IgD-negative memory B cell (primary cell): ENCODE results near the gene TMEM86B. TPM values are rescaled to one million over a fixed set of nuclear protein-coding genes. Genes with fewer than 3 reads are reported as not detected.

Source experiments
- H3K27ac Mint-ChIP-seq, 3 donors: one replicate each; pipeline ENCODE4 v1.8.0; 2020 to 2022; ENCODE audit warnings: mild to moderate bottlenecking in 3 of 3, mixed read lengths in 3 of 3, moderate library complexity in 1 of 3
- H3K27me3 Mint-ChIP-seq: one replicate; pipeline ENCODE4 v1.8.0; 2021; ENCODE audit warnings: mixed read lengths
- H3K36me3 Mint-ChIP-seq: one replicate; pipeline ENCODE4 v1.8.0; 2020; ENCODE audit warnings: mild to moderate bottlenecking, mixed read lengths
- H3K4me1 Mint-ChIP-seq, 3 donors: one replicate each; pipeline ENCODE4 v1.8.0; 2020 to 2022; ENCODE audit warnings: mixed read lengths in 3 of 3, mild to moderate bottlenecking in 1 of 3
- H3K4me3 Mint-ChIP-seq, 4 donors: one replicate each; pipeline ENCODE4 v1.8.0; 2020 to 2022; ENCODE audit warnings: mild to moderate bottlenecking in 4 of 4, mixed read lengths in 4 of 4, moderate library complexity in 3 of 4
- H3K9me3 Mint-ChIP-seq, 3 donors: one replicate each; pipeline ENCODE4 v1.8.0; 2020 to 2021; ENCODE audit warnings: mixed read lengths in 3 of 3, mild to moderate bottlenecking in 1 of 3
- polyA plus RNA-seq: library from polyadenylated mRNA; unstranded; fragments of 300-500 nt; fragmentation: Illumina TruSeq; gene quantifications from one replicate; pipeline ENCODE4 v1.2.3, GENCODE V29; 2021

The TMEM86B gene
- polyA plus RNA-seq, 1 donor from 2014 or later, result 1.4 TPM

- Mint-ChIP-seq H3K27me3 (no peaks in the 10 kb centered on the region), H3K4me3 (peak overlapping the region; percentile 70 to 96 (median 92)), H3K9me3 (no peaks in the 10 kb centered on the region), H3K4me1 (peaks cover 46 to 56% (median 48%) of the 10 kb centered on the region in 3 donors), H3K27ac (peak overlapping the region; percentile 98 to 99 (median 98)), H3K36me3 (no peaks in the 10 kb centered on the region)
These were observed 22.9 kb upstream of the TMEM86B start for GRCh38 chr19:55251341-55252081.

DNA sequence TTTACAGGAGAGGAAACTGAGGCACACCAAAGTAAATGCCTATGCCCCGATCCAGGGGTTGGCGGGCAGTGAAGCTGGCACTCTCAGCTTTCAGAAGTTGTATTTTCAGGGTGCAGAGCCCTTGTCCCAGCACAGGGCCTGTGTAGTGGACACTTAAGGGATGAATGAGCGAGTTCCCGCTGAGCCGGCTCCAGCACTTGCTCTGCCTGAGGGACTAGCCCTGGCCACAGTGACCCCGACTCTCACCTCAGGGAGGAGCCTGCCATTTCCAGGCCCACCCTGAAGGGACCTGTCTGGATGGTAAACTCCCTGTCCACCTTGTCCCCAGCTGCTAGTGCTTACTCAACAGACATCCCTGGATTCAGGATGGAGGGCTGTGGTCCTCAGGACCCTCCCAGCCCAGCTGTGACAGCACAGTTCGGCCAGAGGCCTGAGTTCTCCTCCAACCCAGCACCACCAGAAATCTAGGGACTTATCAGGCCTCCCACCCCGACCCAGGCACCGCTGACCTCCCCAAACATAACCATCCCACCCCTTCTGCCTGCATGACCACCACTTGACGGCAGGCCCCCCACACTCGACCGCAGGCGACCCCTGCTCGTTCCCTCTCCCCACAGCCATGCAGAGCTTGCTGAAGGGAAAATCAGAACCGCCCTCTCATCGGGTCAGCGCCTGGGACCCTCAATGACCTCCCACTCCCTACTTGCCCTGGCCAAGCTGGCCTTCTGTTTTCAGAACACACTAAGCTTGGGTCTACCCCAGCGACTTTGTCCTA lies 21.9 kb upstream of the TMEM86B start:
- Mint-ChIP-seq H3K4me1 (peaks cover 36 to 46% (median 37%) of the 10 kb centered on the region in 3 donors), H3K27me3 (no peaks in the 10 kb centered on the region), H3K4me3 (peak overlapping the region in 3 of 4 donors; percentile 92 to 96 (median 93)), H3K27ac (peak overlapping the region in 2 of 3 donors; percentile 98 to 99), H3K9me3 (no peaks in the 10 kb centered on the region), H3K36me3 (no peaks in the 10 kb centered on the region)

DNA sequence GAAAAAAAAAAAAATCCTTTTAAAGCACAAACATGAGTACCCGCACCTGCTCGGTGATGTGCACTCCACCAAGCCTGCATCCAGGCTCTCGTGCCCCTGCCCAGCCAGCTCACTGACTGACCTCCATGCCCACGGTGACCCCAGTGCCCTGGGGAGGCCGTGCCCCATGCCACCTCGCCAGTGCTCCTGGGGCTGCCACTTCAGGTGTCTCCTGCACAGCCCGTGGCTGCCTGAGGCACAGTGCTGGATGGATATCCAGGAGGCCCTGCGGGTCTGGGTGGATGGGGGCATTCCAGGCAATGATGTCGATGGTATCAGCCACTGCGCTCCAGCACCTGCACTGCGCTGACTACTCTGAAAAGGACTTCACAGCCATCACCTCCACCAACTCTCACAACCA lies 21.3 kb upstream of the TMEM86B start:
- Mint-ChIP-seq H3K4me1 (peaks cover 33 to 42% (median 33%) of the 10 kb centered on the region in 3 donors), H3K9me3 (no peaks in the 10 kb centered on the region), H3K4me3 (no peak overlapping the region), H3K27ac (peak overlapping the region in 2 of 3 donors; percentile 23 to 53), H3K27me3 (no peaks in the 10 kb centered on the region), H3K36me3 (no peaks in the 10 kb centered on the region)

- Mint-ChIP-seq H3K36me3 (no peaks in the 10 kb centered on the region), H3K4me3 (peak overlapping the region in 2 of 4 donors; percentile 14 to 74), H3K4me1 (peaks cover 25 to 36% (median 33%) of the 10 kb centered on the region in 3 donors), H3K27ac (peak overlapping the region in 2 of 3 donors; percentile 60 to 82), H3K9me3 (no peaks in the 10 kb centered on the region), H3K27me3 (no peaks in the 10 kb centered on the region)
These were observed 20.1 kb upstream of the TMEM86B start for GRCh38 chr19:55248704-55249103.

DNA sequence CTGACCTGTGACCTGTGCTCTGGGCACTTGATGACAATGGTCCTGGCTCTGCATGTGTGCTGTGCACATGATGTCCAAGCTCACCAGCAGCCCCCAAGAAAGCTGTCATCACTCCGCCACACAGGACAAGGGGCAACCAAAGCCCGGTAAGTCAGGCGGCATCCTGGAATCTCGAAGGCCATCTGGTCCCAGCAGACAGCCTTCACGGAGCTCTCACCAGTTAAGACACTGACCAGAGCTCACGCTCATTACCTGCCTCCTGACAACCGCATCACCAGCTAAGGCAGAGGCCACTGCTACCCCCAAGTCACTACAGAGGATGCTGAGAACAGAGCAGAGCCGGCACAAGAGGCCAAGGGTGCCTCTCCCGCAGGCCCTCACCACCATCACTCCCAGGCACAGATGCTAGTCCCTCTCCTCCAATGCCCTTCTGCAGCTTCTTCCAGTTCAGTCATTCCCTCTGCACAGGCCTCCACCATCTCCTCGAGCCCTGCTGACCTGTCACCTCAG lies 19.7 kb upstream of the TMEM86B start:
- Mint-ChIP-seq H3K27ac (peak overlapping the region in 2 of 3 donors; percentile 60 to 82), H3K4me3 (peak overlapping the region in 2 of 4 donors; percentile 14 to 54)

GRCh38 chr19:55247621-55248099 lies 19.1 kb upstream of the TMEM86B start:
- Mint-ChIP-seq H3K9me3 (no peaks in the 10 kb centered on the region), H3K27ac (peak overlapping the region in 2 of 3 donors; percentile 60 to 82), H3K4me3 (no peak overlapping the region), H3K4me1 (peaks cover 22 to 29% (median 27%) of the 10 kb centered on the region in 3 donors), H3K27me3 (no peaks in the 10 kb centered on the region), H3K36me3 (no peaks in the 10 kb centered on the region)

More for the DNA sequence above, 19.7 kb upstream of the TMEM86B start:
- Mint-ChIP-seq H3K27me3 (no peaks in the 10 kb centered on the region), H3K9me3 (no peaks in the 10 kb centered on the region), H3K36me3 (no peaks in the 10 kb centered on the region), H3K4me1 (peaks cover 22 to 31% (median 28%) of the 10 kb centered on the region in 3 donors)

- no peaks in the 10 kb centered on the region for H3K27me3 Mint-ChIP-seq
- no peaks in the 10 kb centered on the region for H3K9me3 Mint-ChIP-seq
- peak overlapping the region in 1 of 3 donors; percentile 73 for H3K27ac Mint-ChIP-seq
- H3K4me3 Mint-ChIP-seq, result no peak overlapping the region
- H3K4me1 Mint-ChIP-seq, result peaks cover 19 to 26% (median 21%) of the 10 kb centered on the region in 3 donors
- H3K36me3 Mint-ChIP-seq, result no peaks in the 10 kb centered on the region
These were observed 18.2 kb upstream of the TMEM86B start for GRCh38 chr19:55246462-55247451.

- Mint-ChIP-seq H3K27ac (no peak overlapping the region), H3K36me3 (peaks cover 2% of the 10 kb centered on the region), H3K4me1 (peaks cover 7 to 15% (median 9%) of the 10 kb centered on the region in 3 donors), H3K4me3 (no peak overlapping the region), H3K27me3 (no peaks in the 10 kb centered on the region), H3K9me3 (no peaks in the 10 kb centered on the region)
These were observed 16.8 kb upstream of the TMEM86B start for GRCh38 chr19:55245236-55245904.

GRCh38 chr19:55244004-55244680 lies 15.6 kb upstream of the TMEM86B start:
- H3K9me3 Mint-ChIP-seq, result no peaks in the 10 kb centered on the region
- no peaks in the 10 kb centered on the region for H3K27me3 Mint-ChIP-seq
- H3K27ac Mint-ChIP-seq, result no peak overlapping the region
- H3K36me3 Mint-ChIP-seq, result peaks cover 2% of the 10 kb centered on the region
- no peak overlapping the region for H3K4me3 Mint-ChIP-seq
- H3K4me1 Mint-ChIP-seq, result peaks cover 7 to 15% (median 9%) of the 10 kb centered on the region in 3 donors

GRCh38 chr19:55242517-55242916 lies 14.0 kb upstream of the TMEM86B start:
- Mint-ChIP-seq H3K36me3 (peaks cover 2% of the 10 kb centered on the region), H3K4me1 (peaks cover 0 to 3% (median 2%) of the 10 kb centered on the region in 3 donors), H3K9me3 (no peaks in the 10 kb centered on the region), H3K27ac (no peak overlapping the region), H3K4me3 (no peak overlapping the region), H3K27me3 (no peaks in the 10 kb centered on the region)

GRCh38 chr19:55241935-55242464 lies 13.4 kb upstream of the TMEM86B start:
- no peaks in the 10 kb centered on the region for H3K9me3 Mint-ChIP-seq
- H3K27ac Mint-ChIP-seq, result no peak overlapping the region
- peaks cover 2% of the 10 kb centered on the region for H3K36me3 Mint-ChIP-seq

DNA sequence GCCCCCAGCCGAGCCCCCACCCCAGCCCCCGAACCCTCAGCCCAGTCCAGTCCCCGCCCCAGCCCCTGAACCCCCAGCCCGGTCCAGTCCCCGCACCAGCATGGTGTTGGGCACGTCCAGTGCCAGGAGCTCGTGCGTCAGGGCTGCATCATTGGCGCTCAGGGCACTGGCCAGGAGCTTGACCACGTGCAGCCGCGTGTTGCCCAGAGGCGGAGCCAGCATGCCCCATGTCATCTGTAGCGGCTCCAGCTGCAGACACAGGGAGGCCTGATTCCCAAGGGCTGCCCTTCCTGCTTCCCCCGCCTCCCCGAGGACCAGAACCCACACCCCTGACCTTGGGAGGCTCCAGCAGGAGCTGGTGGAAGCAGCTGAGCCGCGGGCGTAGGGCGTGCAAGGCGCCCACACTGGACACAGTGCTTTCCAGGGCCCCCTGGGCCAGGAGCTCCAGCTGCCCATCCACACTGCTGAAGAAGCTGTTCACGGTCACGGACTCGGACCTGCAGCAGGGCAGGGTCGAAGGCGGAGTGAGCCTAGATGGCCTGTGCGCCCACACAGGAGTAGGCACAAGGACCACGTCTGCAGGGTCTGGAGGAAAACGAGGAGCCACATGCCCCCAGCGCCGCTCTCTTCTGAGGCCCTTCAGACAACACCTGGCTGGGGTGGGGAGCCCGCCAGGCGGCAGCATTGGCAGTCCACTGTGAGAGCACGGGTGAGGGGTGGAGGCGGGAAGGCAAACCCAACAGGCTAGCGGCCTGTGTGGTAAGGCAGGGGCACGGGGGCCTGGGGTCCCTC lies 12.8 kb upstream of the TMEM86B start:
- H3K9me3 Mint-ChIP-seq, result no peaks in the 10 kb centered on the region
- no peaks in the 10 kb centered on the region for H3K27me3 Mint-ChIP-seq
- no peak overlapping the region for H3K4me3 Mint-ChIP-seq
- H3K4me1 Mint-ChIP-seq, result peaks cover 0 to 3% (median 0%) of the 10 kb centered on the region in 3 donors
- no peak overlapping the region for H3K27ac Mint-ChIP-seq
- peaks cover 2% of the 10 kb centered on the region for H3K36me3 Mint-ChIP-seq

More at GRCh38 chr19:55241935-55242464, 13.4 kb upstream of the TMEM86B start:
- no peak overlapping the region for H3K4me3 Mint-ChIP-seq
- H3K27me3 Mint-ChIP-seq, result no peaks in the 10 kb centered on the region
- H3K4me1 Mint-ChIP-seq, result peaks cover 0 to 3% (median 0%) of the 10 kb centered on the region in 3 donors
